PC-9 (cell line): Measurements from ENCODE around the gene RHOBTB3. TPM values are rescaled to one million over a fixed set of nuclear protein-coding genes. Genes with fewer than 3 reads are reported as not detected.
A peak's percentile ranks its signal among the peaks of the same experiment; 100 is the strongest.

Source experiments
- BruUV-seq: library from RNA; stranded (reverse); fragments of 400-500 nt; replicated peaks from 2 replicates; lab custom pipeline; 2021; lab: Mats Ljungman, UMichigan
- CTCF ChIA-PET: fragments of 300-600 bp; sonication (Branson Sonifier 250); formaldehyde crosslinking; loops from one replicate; lab custom pipeline; 2022; ENCODE audit warnings: antibody characterized with exemption; lab: Charles Lee
- POLR2A ChIA-PET: fragments of 300-600 bp; sonication (Branson Sonifier 250); formaldehyde crosslinking; loops from one replicate; lab custom pipeline; 2022; ENCODE audit warnings: antibody characterized with exemption; ENCODE audit not compliant: unreplicated experiment; lab: Charles Lee
- DNase-seq, 2 experiments: peaks; one replicate each; pipeline versions ENCODE4 v3.0.0 to v3.0.0-alpha.2; 2015 to 2022; ENCODE audit warnings: mixed read lengths in 1 of 2
- H2AFZ ChIP-seq: fragments of 200-600 bp; sonication (generic); 2 replicates; pipeline ENCODE4 v1.8.1; 2017; ENCODE audit warnings: antibody characterized with exemption
- H3F3A ChIP-seq: fragments of 200-600 bp; sonication (generic); 2 replicates; pipeline ENCODE4 v1.8.1; 2017; ENCODE audit warnings: antibody characterized with exemption, mild to moderate bottlenecking, low read depth; ENCODE audit not compliant: insufficient read depth
- H3K27ac ChIP-seq: fragments of 200-600 bp; sonication (generic); 2 replicates; pipeline ENCODE4 v1.6.1; 2016; ENCODE audit warnings: mixed run types
- H3K27me3 ChIP-seq: fragments of 200-600 bp; sonication (generic); 2 replicates; pipeline ENCODE4 v1.6.1; 2016; ENCODE audit warnings: low read depth, mixed run types; ENCODE audit not compliant: insufficient read depth
- H3K36me3 ChIP-seq: fragments of 200-600 bp; sonication (generic); 2 replicates; pipeline ENCODE4 v1.6.1; 2016; ENCODE audit warnings: low read depth, mixed run types
- H3K4me1 ChIP-seq: fragments of 200-600 bp; sonication (generic); replicated peaks from 2 replicates; pipeline ENCODE4 v1.6.1; 2016; ENCODE audit warnings: mixed run types; ENCODE audit not compliant: insufficient read depth
- H3K4me2 ChIP-seq: fragments of 200-600 bp; sonication (generic); 2 replicates; pipeline ENCODE4 v1.6.1; 2017; ENCODE audit warnings: mixed run types
- H3K4me3 ChIP-seq: fragments of 200-600 bp; sonication (generic); 2 replicates; pipeline ENCODE4 v1.6.1; 2016; ENCODE audit warnings: mixed run types
- H3K79me2 ChIP-seq: fragments of 200-600 bp; sonication (generic); 2 replicates; pipeline ENCODE4 v1.6.1; 2017; ENCODE audit warnings: low read depth, mixed run types
- H3K9me2 ChIP-seq: fragments of 200-600 bp; sonication (generic); 2 replicates; pipeline ENCODE4 v1.8.1; 2017; ENCODE audit warnings: mild to moderate bottlenecking; ENCODE audit not compliant: insufficient read depth
- H3K9me3 ChIP-seq: fragments of 200-600 bp; sonication (generic); 2 replicates; pipeline ENCODE4 v1.8.1; 2016; ENCODE audit warnings: low read depth; ENCODE audit not compliant: insufficient read depth
- H4K20me1 ChIP-seq: fragments of 200-600 bp; sonication (generic); 2 replicates; pipeline ENCODE4 v1.8.1; 2017; ENCODE audit not compliant: insufficient read depth
- EZH2 ChIP-seq: fragments of 200-600 bp; sonication (generic); IDR thresholded peaks from 2 replicates; pipeline ENCODE4 v1.8.0; 2017; ENCODE audit warnings: antibody characterized with exemption, low read depth
- intact Hi-C: fragments of 100-400 bp; cut with micrococcal nuclease; formaldehyde crosslinking; loops from one replicate; pipeline ENCODE4 v1.10.0; 2022; ENCODE audit not compliant: unreplicated experiment
- total RNA-seq: library from RNA; stranded (reverse); gene quantifications from 2 replicates; pipeline ENCODE4 v1.2.3, GENCODE V29; 2021
- TF ChIP-seq, protein P1 (sequence below): fragments of 200-600 bp; sonication (generic); conservative IDR thresholded peaks from 2 replicates; pipeline ENCODE4 v1.6.1; 2017; ENCODE audit warnings: mixed run types, antibody characterized with exemption, mild to moderate bottlenecking, moderate library complexity

The RHOBTB3 gene
- total RNA-seq, 1 experiment from 2014 or later: 87.6 TPM

DNA sequence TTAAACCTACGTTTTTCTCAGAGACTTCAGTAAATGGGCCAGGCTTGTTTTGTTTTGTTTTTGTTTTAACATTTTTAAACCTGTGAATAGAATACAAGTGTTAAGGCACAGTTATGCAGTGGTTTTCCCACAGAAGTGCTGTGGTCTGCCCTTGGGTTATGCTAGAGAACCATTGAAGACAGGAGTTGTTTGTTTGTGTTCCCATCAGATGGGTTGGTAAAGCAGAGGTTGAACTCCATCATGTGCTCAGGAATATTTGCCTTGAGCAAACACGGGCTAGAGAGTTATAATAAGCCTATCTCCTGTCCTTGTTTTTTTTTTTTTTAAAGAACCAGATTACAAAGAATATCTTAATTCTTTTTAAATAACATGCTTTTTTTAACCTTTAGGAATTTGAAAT lies 28.5 kb downstream of the RHOBTB3 start:
- ChIA-PET POLR2A (no interaction called here), CTCF (no interaction called here)
- H3K27me3 ChIP-seq: no peaks in the 10 kb centered on the region
- H4K20me1 ChIP-seq: no peaks in the 10 kb centered on the region
- H3K4me2 ChIP-seq: no peak overlapping the region
- no peak overlapping the region for H3K4me3 ChIP-seq
- H3K27ac ChIP-seq: peak overlapping the region; percentile 37
- H3K9me2 ChIP-seq: no peaks in the 10 kb centered on the region
- TF ChIP-seq EZH2: no peak
- TF ChIP-seq, protein P1, sequence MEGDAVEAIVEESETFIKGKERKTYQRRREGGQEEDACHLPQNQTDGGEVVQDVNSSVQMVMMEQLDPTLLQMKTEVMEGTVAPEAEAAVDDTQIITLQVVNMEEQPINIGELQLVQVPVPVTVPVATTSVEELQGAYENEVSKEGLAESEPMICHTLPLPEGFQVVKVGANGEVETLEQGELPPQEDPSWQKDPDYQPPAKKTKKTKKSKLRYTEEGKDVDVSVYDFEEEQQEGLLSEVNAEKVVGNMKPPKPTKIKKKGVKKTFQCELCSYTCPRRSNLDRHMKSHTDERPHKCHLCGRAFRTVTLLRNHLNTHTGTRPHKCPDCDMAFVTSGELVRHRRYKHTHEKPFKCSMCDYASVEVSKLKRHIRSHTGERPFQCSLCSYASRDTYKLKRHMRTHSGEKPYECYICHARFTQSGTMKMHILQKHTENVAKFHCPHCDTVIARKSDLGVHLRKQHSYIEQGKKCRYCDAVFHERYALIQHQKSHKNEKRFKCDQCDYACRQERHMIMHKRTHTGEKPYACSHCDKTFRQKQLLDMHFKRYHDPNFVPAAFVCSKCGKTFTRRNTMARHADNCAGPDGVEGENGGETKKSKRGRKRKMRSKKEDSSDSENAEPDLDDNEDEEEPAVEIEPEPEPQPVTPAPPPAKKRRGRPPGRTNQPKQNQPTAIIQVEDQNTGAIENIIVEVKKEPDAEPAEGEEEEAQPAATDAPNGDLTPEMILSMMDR: no peak
- no TSS peak for BruUV-seq
- intact Hi-C loops: loop anchor here (1.0 to 5.0 kb wide), 3 partner anchors 32 to 63 kb away; partner anchors contain the start of gene GLRX
- no peak overlapping the region for H2AFZ ChIP-seq
- H3K4me1 ChIP-seq: peaks cover 24% of the 10 kb centered on the region; the same call in 1 of the 2 replicates
- H3F3A ChIP-seq: peaks cover 3% of the 10 kb centered on the region
- no peaks in the 10 kb centered on the region for H3K79me2 ChIP-seq
- no peak for DNase-seq
- peaks cover 2% of the 10 kb centered on the region; the same call in 1 of the 2 replicates for H3K9me3 ChIP-seq
- no peaks in the 10 kb centered on the region for H3K36me3 ChIP-seq

DNA sequence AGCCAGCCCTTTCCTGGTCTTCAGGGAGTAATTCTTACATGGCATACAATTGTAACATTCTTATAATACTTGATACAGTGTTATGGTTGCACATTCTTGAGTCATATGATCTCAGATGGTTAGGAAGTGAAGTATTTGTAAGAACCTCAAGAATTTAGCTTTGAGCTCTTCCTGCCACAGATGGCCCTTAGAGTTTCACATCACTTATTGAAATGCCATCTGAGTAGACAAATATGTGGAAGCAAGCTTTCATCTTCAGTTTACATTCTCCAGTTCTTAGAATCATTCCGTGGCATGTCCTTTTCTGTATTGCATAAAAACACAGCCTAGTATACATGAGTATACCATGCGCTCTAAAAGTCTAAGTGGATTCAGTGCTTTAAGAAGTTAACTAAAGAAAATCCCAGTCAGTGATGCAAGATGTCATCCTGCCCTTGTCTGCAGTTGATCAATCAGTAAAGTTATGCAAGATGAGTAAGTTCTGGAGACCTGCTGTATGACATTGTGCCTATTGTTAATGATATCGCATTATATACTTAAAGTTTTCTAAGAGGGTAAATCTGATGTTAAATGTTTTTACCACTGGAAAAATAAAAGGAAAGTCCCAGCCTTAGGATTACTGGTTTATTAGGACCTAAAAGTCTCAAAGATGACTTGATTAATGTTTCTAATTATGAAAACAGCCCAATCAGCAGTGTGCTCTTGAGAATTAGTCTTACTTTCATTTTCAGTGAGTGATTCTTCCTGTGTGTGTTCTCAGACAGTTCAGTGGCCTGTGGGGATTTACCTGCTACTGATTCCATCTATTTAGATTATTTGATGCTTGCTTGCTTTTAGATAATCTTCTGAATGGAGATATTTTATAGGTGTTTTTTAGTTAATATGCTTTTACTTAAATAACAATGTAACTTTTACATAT lies 29.4 kb downstream of the RHOBTB3 start:
- no peak overlapping the region for H3K4me3 ChIP-seq
- CTCF ChIA-PET: no interaction called here

More for the DNA sequence above, 29.4 kb downstream of the RHOBTB3 start:
- TF ChIP-seq, protein P1: no peak
- no peak for TF ChIP-seq EZH2
- Histone ChIP-seq H3K9me3 (peaks cover 2% of the 10 kb centered on the region; the same call in 1 of the 2 replicates), H3K9me2 (no peaks in the 10 kb centered on the region), H3K4me2 (peak overlapping the region; percentile 10; the same call in 1 of the 2 replicates), H3K79me2 (no peaks in the 10 kb centered on the region), H4K20me1 (no peaks in the 10 kb centered on the region), H2AFZ (no peak overlapping the region), H3K4me1 (peaks cover 24% of the 10 kb centered on the region; the same call in 1 of the 2 replicates), H3K36me3 (no peaks in the 10 kb centered on the region), H3K27me3 (no peaks in the 10 kb centered on the region), H3F3A (peaks cover 3% of the 10 kb centered on the region), H3K27ac (peak overlapping the region; percentile 37)
- BruUV-seq: no TSS peak
- POLR2A ChIA-PET: interaction anchor here (0.6 kb wide), 1 partner anchor 75 kb away, joined by 4 read pairs; no protein-coding TSS in a partner anchor
- intact Hi-C loops: loop anchor here (1.0 to 5.0 kb wide), 3 partner anchors 33 to 62 kb away; partner anchors contain the start of gene GLRX
- DNase-seq: peak; percentile 6 to 69
